ENCODE data around the gene SERP2.

The SERP2 gene

DNA sequence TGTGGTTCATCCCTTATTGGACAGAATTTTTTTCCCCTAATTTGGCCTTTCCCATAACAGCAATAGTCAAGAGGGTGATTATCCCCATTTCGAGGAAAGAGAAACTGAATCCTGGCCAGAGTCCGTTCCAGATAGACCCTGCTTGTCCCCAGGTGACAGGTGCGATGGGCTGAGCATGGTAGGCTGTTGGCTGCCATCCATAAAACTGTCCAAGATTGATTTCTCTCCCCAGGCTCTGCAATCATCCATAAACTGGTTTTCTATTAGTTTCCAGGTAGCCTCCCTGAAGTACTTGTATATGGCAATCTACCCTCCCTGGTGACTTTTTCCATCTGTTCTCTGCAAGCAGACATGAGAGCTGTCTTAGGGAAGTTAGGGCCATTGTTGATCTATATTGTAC, 25.4 kb downstream of the SERP2 start:
- no peaks in the 10 kb centered on the region for H3K4me1 ChIP-seq
- no peaks in the 10 kb centered on the region for H3K27me3 ChIP-seq
- H3K36me3 ChIP-seq = no peaks in the 10 kb centered on the region
- intact Hi-C loops (cut with DNase I; ENCODE audit: low total_unique reads) = no loop called here
- H3K27ac ChIP-seq = no peak overlapping the region
- no peak for TF ChIP-seq CTCF (IDR thresholded peaks at IDR 0.05)
- H3K4me3 ChIP-seq = no peak overlapping the region
- no peaks in the 10 kb centered on the region for H3K9me3 ChIP-seq
- no peak for DNase-seq

DNA sequence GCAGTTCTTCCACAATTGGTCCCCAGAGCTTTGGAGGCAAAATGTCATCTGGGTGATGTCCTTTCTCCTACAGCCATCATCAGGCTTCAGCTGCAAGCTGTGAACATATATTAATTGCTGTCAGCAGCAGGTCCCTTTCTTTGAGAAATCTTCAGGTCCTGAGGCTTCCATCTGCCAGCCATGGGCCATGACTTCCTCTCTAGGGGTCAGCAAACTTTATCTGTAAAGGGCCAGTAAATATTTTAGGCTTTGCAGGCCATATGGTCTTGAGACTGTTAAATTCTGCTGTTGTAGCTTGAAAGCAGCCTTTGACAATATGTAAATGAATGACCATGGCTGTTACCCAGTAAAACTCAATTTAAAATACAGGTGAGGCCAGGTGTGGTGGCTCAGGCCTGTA, 27.1 kb downstream of the SERP2 start:
- Histone ChIP-seq H3K36me3 (no peaks in the 10 kb centered on the region), H3K4me3 (no peak overlapping the region), H3K27ac (no peak overlapping the region), H3K9me3 (no peaks in the 10 kb centered on the region), H3K27me3 (no peaks in the 10 kb centered on the region), H3K4me1 (no peaks in the 10 kb centered on the region)
- intact Hi-C loops (cut with DNase I; ENCODE audit: low total_unique reads) = no loop called here
- peak in 1 of 2 donors; percentile 28 for DNase-seq
- TF ChIP-seq CTCF (IDR thresholded peaks at IDR 0.05) = no peak

- Histone ChIP-seq H3K27me3 (no peaks in the 10 kb centered on the region), H3K4me1 (no peaks in the 10 kb centered on the region), H3K36me3 (no peaks in the 10 kb centered on the region), H3K27ac (no peak overlapping the region), H3K4me3 (no peak overlapping the region), H3K9me3 (no peaks in the 10 kb centered on the region)
- TF ChIP-seq CTCF (IDR thresholded peaks at IDR 0.05) = no peak
- intact Hi-C loops (cut with DNase I; ENCODE audit: low total_unique reads) = no loop called here
- DNase-seq = no peak
Observed at GRCh38 chr13:44401577-44401976, 28.0 kb downstream of the SERP2 start.

- no peak for DNase-seq
- H3K27ac ChIP-seq = no peak overlapping the region
- H3K36me3 ChIP-seq = no peaks in the 10 kb centered on the region
- no peaks in the 10 kb centered on the region for H3K9me3 ChIP-seq
- intact Hi-C loops (cut with DNase I; ENCODE audit: low total_unique reads) = no loop called here
- no peaks in the 10 kb centered on the region for H3K27me3 ChIP-seq
- no peaks in the 10 kb centered on the region for H3K4me1 ChIP-seq
- TF ChIP-seq CTCF (IDR thresholded peaks at IDR 0.05) = no peak
- H3K4me3 ChIP-seq = no peak overlapping the region
Observed at GRCh38 chr13:44402899-44403445, 29.3 kb downstream of the SERP2 start.

GRCh38 chr13:44403461-44404056, 29.9 kb downstream of the SERP2 start:
- H3K36me3 ChIP-seq = no peaks in the 10 kb centered on the region

More at GRCh38 chr13:44403461-44404056, 29.9 kb downstream of the SERP2 start:
- no peak for TF ChIP-seq CTCF (IDR thresholded peaks at IDR 0.05)
- Histone ChIP-seq H3K4me3 (no peak overlapping the region), H3K27ac (no peak overlapping the region), H3K27me3 (no peaks in the 10 kb centered on the region), H3K4me1 (no peaks in the 10 kb centered on the region), H3K9me3 (no peaks in the 10 kb centered on the region)
- no peak for DNase-seq
- intact Hi-C loops (cut with DNase I; ENCODE audit: low total_unique reads) = no loop called here
